ENCODE measurements around the gene GTF3A. TPM values are rescaled to one million over a fixed set of nuclear protein-coding genes. Genes with fewer than 3 reads are reported as not detected.

Gene GTF3A
- total and polyA plus RNA-seq, 2 of the 8 experiments (the other 6 are each of a cell fraction or from before 2014, with no cell fraction given), result 41.6 to 96.5 TPM

DNA sequence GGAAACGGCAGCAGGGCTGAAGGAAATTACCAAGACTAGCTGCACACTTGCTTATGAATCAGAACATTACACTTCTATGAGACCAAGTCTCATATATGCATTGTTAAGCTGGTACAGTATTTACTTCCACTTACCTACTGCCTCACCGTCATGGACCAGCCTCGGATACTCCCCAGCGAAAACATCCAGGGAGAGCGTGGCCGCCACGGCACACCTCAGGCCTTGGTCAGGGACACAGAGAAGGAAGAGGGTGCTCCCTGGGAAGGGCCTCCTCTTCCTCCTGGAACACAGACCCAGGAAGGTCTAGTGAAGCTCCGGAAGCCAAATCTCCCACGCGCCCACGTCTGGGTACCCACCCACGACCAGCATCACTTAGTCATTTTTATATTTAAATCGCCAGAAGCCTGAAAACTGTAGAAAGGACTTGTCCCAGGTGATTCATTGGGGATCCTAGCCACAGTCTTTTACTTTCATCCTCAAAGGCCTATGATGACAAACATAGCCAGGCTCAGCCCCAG lies 50.4 kb downstream of the GTF3A start:
- no peak overlapping the region for H3K56ac ChIP-seq (replicated peaks; ENCODE audit: insufficient read length, low read depth, low read length)
- ChIA-PET CTCF (ENCODE audit: partially characterized antibody) (interaction anchor here (1.7 to 3.1 kb wide), 2 partner anchors 9 to 101 kb away, joined by 4 to 9 read pairs; no protein-coding TSS in a partner anchor), POLR2A (ENCODE audit: partially characterized antibody) (no interaction called here)
- FAIRE-seq, result no peak
- H3K79me1 ChIP-seq (ENCODE audit: low read depth, low read length), result no peaks in the 10 kb centered on the region
- no peak overlapping the region for H3K27ac ChIP-seq (ENCODE audit: low read depth, low read length)
- DNase-seq (ENCODE audit: low read depth in 1 of 2, low spot score in 2 of 2), result no peak
- WGBS, 2 experiments (ENCODE audit: extremely low coverage in 1 of 2, insufficient coverage in 1 of 2, insufficient read length in 1 of 2, insufficient replicate concordance in 2 of 2, low coverage in 1 of 2, low lambda C conversion rate in 2 of 2, missing lambda C conversion rate in 1 of 2), result 95% methylated on average over 13 of the region's 13 CpGs; no CpG with 5 or more reads in 1 of the 2 experiments
- H2BK15ac ChIP-seq (ENCODE audit: low read length), result no peak overlapping the region
- no peak overlapping the region for H2AK5ac ChIP-seq (ENCODE audit: low read depth, low read length)
- no peak overlapping the region for H4K5ac ChIP-seq (ENCODE audit: insufficient read length, low read depth, low read length)
- no peaks in the 10 kb centered on the region for H3K27me3 ChIP-seq (replicated peaks in 1 of 4; ENCODE audit: control insufficient read depth in 3 of 4, extremely low read depth in 1 of 4, insufficient read depth in 3 of 4, low read length in 3 of 4)
- H3K23me2 ChIP-seq (ENCODE audit: low read depth, low read length), result no peaks in the 10 kb centered on the region
- H2BK12ac ChIP-seq (ENCODE audit: low read depth, low read length), result no peak overlapping the region
- no peak overlapping the region for H3K4ac ChIP-seq (replicated peaks; ENCODE audit: insufficient read length, low read depth, low read length)
- H2AFZ ChIP-seq (ENCODE audit: low read length), result no peak overlapping the region
- H3K4me1 ChIP-seq (replicated peaks in 1 of 4; ENCODE audit: control insufficient read depth in 3 of 4, insufficient read depth in 4 of 4, low read length in 3 of 4), result no peaks in the 10 kb centered on the region
- H4K8ac ChIP-seq (ENCODE audit: extremely low read depth, insufficient read depth, low read length), result no peak overlapping the region
- H3K9me3 ChIP-seq (ENCODE audit: insufficient read depth in 2 of 2, low read depth in 1 of 2, low read length in 1 of 2), result no peaks in the 10 kb centered on the region
- H3K4me2 ChIP-seq (ENCODE audit: insufficient read depth in 1 of 2, low read depth in 2 of 2, low read length in 2 of 2), result no peak overlapping the region
- H3K23ac ChIP-seq (ENCODE audit: insufficient read length), result no peak overlapping the region
- no peaks in the 10 kb centered on the region for H3K79me2 ChIP-seq (ENCODE audit: control insufficient read depth in 1 of 2, insufficient read depth in 2 of 2, low read length in 2 of 2)
- no peak overlapping the region for H3K14ac ChIP-seq (ENCODE audit: insufficient read length)
- H3K36me3 ChIP-seq (ENCODE audit: control insufficient read depth in 2 of 4, insufficient read depth in 4 of 4, low read length in 3 of 4), result no peaks in the 10 kb centered on the region
- H3K4me3 ChIP-seq (ENCODE audit: extremely low read depth in 1 of 4, insufficient read depth in 2 of 4, low read depth in 3 of 4, low read length in 4 of 4), result no peak overlapping the region
- H2BK20ac ChIP-seq (ENCODE audit: low read length), result no peak overlapping the region
- no peaks in the 10 kb centered on the region for H4K20me1 ChIP-seq (replicated peaks in 1 of 2; ENCODE audit: control insufficient read depth in 1 of 2, insufficient read depth in 2 of 2, low read length in 2 of 2)
- H2BK5ac ChIP-seq (ENCODE audit: low read depth, low read length), result no peak overlapping the region
- H2BK120ac ChIP-seq (replicated peaks; ENCODE audit: low read depth, low read length), result no peak overlapping the region
- H4K91ac ChIP-seq (replicated peaks; ENCODE audit: insufficient read length, low read length), result no peak overlapping the region
- no peak overlapping the region for H3K18ac ChIP-seq (ENCODE audit: extremely low read depth, low read length)
- H3K9ac ChIP-seq (replicated peaks in 1 of 4; ENCODE audit: extremely low read depth in 1 of 4, low read depth in 3 of 4, low read length in 3 of 4), result no peak overlapping the region
- TF ChIP-seq POLR2AphosphoS5 (IDR thresholded peaks at IDR 0.05; ENCODE audit: low read depth, low read length), result no peak
- TF ChIP-seq, protein P1, sequence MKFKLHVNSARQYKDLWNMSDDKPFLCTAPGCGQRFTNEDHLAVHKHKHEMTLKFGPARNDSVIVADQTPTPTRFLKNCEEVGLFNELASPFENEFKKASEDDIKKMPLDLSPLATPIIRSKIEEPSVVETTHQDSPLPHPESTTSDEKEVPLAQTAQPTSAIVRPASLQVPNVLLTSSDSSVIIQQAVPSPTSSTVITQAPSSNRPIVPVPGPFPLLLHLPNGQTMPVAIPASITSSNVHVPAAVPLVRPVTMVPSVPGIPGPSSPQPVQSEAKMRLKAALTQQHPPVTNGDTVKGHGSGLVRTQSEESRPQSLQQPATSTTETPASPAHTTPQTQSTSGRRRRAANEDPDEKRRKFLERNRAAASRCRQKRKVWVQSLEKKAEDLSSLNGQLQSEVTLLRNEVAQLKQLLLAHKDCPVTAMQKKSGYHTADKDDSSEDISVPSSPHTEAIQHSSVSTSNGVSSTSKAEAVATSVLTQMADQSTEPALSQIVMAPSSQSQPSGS (IDR thresholded peaks at IDR 0.05; ENCODE audit: low read length), result no peak
- TF ChIP-seq SAP30 (IDR thresholded peaks at IDR 0.05; ENCODE audit: insufficient read depth, insufficient replicate concordance, low read length), result no peak
- no peak for TF ChIP-seq EZH2 (IDR thresholded peaks at IDR 0.05; ENCODE audit: low read depth, low read length, severe bottlenecking)
- TF ChIP-seq CHD2 (IDR thresholded peaks at IDR 0.05; ENCODE audit: low read length), result no peak
- no peak for TF ChIP-seq TEAD4 (IDR thresholded peaks at IDR 0.05; ENCODE audit: low read depth, low read length)
- no peak for TF ChIP-seq GTF2F1 (IDR thresholded peaks at IDR 0.05; ENCODE audit: borderline replicate concordance, low read depth, low read length)
- no peak for TF ChIP-seq SP1 (IDR thresholded peaks at IDR 0.05; ENCODE audit: low read depth, low read length)
- TF ChIP-seq POLR2A (IDR thresholded peaks at IDR 0.05; ENCODE audit: control extremely low read depth in 1 of 2, low read depth in 2 of 2, low read length in 2 of 2), result no peak
- TF ChIP-seq, protein P2, sequence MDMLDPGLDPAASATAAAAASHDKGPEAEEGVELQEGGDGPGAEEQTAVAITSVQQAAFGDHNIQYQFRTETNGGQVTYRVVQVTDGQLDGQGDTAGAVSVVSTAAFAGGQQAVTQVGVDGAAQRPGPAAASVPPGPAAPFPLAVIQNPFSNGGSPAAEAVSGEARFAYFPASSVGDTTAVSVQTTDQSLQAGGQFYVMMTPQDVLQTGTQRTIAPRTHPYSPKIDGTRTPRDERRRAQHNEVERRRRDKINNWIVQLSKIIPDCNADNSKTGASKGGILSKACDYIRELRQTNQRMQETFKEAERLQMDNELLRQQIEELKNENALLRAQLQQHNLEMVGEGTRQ (IDR thresholded peaks at IDR 0.05; ENCODE audit: low read length), result no peak
